GM18519 (cell line): ENCODE results near the gene BICRA.
"Not testable (repeated sequence)": the region's sequence is repeated elsewhere in the genome, so short reads cannot be mapped to it uniquely, and the experiment has no call there.

Experiments used
- ATAC-seq: cut with Tn5 transposase; IDR thresholded peaks from one replicate; pipeline ENCODE4 v1.9.1; 2021; ENCODE audit warnings: mild to moderate bottlenecking, moderate library complexity; ENCODE audit not compliant: unreplicated experiment, low FRiP score

The BICRA gene

DNA sequence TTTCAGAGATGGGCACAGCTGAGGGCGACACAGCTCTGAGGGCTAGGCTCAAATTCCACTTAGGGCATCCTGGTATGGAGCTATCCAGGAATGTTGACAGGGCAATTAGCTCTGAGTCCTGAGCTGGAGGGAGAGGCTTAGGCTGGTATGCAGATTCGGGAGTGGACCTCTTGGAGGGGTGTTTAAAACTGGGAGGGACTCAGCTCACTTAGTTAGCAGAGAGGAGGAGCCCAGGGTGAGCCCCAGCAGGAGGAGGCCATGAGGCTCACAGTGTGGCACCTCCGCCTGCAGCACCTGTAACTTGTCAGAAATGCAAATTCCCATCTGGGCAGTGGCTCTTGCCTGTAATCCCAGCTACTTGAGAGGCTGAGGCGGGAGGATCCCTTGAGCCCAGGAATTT, 126.2 kb downstream of the BICRA start:
- ATAC-seq = no peak

DNA sequence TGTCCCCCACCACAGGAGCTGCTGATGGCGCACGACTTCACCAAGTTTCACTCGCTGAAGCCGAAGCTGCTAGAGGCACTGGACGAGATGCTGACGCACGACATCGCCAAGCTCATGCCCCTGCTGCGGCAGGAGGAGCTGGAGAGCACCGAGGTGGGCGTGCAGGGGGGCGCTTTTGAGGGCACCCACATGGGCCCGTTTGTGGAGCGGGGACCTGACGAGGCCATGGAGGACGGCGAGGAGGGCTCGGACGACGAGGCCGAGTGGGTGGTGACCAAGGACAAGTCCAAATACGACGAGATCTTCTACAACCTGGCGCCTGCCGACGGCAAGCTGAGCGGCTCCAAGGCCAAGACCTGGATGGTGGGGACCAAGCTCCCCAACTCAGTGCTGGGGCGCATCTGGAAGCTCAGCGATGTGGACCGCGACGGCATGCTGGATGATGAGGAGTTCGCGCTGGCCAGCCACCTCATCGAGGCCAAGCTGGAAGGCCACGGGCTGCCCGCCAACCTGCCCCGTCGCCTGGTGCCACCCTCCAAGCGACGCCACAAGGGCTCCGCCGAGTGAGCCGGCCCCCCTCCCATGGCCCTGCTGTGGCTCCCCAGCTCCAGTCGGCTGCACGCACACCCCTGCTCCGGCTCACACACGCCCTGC, 132.1 kb downstream of the BICRA start:
- no peak for ATAC-seq

DNA sequence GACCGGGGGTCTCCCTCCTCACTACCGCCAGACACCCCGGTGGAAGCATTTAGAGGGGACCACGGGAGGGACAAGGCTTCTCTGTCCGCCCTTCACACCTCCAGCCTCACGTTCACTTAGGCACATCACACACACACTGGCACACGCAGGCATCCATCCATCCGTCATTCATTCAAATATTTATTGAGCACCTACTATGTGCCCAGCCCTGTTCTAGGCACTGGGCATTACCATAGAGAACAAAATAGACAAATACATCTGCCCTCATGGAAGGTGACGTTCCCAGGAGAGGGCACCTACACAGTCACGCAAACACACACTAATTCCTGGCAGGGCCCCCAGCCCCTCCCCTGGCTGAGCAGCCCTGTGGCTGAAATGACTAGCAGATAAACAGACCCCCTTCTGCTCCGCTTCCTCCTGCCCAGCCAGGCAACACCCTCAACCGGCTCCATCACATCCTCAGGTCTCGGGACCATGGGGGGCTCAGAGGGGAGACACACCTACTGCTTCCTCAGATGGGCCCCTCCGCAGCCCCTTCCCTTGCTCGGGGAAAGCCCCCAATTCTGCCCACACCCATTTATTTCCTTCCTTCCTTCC, 132.7 kb downstream of the BICRA start:
- ATAC-seq = no peak

DNA sequence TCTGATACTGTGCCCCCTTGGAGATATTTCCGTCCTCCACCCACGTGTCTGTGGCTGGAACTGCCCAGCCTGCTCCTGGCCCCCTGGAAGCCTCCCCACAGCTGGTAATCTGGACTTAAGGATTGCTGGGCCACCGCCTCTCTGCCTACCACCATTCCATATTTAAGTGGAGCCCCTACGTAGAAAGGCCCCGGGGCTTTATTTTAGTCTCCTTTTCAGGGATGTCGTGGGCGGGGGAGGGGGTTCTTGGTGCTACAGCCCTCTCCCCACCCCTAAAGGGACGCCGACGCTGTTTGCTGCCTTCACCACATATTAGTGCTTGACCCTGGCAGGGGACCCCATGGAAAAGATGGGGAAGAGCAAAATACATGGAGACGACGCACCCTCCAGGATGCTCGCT, 133.7 kb downstream of the BICRA start:
- no peak for ATAC-seq

DNA sequence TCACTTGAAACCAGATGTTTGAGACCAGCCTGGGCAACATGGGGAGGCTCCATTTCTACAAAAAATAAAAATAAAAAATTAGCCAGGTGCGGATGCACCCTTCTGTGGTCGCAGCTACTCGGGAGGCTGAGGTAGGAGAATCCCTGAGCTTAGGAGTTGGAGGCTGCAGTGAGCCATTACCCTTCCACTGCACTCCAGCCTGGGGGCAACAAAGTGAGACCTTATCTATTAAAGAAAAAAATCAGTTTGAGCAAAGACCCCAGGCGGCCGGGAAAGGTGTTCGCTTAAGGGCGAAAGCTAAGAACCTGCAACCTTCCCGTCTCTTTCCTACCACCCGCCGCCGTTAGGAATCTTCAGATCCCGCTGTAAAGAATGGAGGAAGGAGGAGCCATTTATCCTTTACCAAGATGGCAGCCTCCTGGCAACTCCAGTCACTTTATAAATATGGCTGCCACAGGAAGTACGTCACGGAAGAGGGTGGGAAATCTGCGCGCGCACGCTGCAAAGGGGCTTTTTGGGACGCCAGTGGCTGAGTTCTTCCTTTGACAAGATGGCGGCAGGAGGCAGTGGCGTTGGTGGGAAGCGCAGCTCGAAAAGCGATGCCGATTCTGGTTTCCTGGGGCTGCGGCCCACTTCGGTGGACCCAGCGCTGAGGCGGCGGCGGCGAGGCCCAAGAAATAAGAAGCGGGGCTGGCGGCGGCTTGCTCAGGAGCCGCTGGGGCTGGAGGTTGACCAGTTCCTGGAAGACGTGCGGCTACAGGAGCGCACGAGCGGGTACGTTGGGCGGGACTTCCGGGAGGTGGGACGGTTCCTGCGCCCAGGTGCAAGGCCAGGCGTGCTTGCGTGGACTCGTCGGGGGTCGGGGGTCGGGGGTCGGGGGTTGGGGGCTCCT, 136.3 kb downstream of the BICRA start, which contains the start of gene NOP53:
Gene NOP53 (plus strand): TSS at position 537 of the 892 bp plus-strand sequence. CDS start 14 bp downstream, at position 551.
- peak; percentile 47 for ATAC-seq

DNA sequence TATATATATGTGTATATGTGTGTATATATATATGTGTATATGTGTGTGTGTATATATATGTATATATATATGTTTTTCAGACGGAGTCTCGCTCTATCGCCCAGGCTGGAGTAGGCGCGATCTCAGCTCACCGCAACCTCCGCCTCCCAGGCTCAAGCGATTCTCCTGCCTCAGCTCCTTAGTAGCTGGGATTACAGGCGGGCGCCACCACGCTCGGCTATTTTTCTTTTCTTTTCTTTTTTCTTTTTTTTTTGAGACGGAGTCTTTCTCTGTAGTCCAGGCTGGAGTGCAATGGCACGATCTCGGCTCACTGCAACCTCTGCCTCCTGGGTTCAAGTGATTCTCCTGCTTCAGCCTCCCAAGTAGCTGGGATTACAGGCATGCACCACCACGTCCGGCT, 137.2 kb downstream of the BICRA start:
- not testable (repeated sequence) for ATAC-seq

DNA sequence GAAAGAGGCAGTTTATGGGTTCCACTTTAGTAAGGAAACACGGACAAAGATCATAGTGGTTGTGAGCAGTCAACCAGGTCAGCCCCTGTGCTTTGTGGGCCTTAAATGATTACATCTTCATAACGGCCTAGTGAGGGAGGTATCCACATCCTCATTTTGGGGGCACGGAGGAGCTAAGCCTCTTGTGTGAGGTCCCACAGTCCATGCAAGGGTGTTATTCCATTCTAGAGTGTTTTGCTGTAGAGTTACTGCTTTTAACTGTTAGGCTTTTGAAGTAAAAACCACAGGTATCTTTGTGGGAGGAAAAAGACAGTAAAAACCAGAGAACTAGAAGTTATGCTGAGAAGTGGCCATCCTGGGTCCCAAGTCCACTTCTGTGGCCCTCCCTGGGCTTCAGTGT, 140.4 kb downstream of the BICRA start:
- no peak for ATAC-seq

DNA sequence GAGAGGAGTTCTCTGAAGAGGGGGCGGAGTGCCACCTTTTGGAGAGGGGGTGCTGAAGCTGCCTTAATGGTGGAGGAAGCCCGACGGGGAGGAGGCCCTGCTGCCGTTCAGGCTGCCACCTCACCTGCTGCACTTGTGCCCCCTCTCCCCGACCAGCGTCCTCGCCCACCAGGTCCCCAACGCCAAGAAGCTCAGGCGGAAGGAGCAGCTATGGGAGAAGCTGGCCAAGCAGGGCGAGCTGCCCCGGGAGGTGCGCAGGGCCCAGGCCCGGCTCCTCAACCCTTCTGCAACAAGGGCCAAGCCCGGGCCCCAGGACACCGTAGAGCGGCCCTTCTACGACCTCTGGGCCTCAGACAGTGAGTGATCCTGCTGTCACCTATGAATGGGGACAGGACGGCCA, 141.8 kb downstream of the BICRA start:
- no peak for ATAC-seq

DNA sequence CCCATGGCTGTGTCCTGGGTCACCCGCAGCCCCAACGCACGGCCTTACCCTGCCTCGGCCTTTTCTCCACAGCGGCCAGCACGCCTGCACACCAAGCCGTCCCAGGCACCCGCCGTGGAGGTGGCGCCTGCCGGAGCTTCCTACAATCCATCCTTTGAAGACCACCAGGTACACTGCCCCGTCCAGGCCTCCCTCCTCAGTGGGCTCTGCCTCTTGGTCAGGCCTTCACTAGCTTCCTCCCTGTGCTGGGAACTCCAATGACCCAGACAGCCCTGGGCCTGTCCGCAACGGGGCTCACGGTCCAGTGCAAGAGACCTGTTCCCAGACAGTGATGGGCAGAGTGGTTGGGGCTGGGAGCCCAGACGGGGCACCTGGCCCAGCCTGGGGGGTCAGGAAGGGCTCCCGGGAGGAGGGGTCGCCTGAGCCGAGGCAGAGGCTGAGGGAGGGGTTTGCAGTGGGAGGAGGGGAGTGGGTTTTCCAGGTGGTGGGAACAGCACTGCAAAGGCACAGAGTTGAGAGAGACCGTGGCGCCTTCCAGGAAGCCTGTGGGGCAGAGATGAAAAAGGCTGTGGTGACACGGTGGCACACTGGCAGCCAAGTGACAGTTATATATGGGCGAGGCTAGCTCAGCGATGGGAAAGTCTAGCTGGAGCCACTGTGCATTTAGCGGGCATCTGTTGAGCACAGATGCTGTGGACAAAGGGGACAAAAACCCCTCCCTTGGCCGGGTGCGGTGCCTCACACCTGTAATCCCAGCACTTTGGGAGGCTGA, 143.7 kb downstream of the BICRA start:
- no peak for ATAC-seq
